A673 (cell line): ENCODE data around the gene ARHGAP6. TPM values are rescaled to one million over a fixed set of nuclear protein-coding genes. Genes with fewer than 3 reads are reported as not detected.

Experiments
- BruUV-seq: library from RNA; stranded (reverse); fragments of 400-500 nt; replicated peaks from 2 replicates; lab custom pipeline; 2021; lab: Mats Ljungman, UMichigan
- CTCF ChIA-PET: fragments of 300-600 bp; sonication (Branson Sonifier 250); formaldehyde crosslinking; loops from one replicate; lab custom pipeline; 2022; ENCODE audit warnings: antibody characterized with exemption; lab: Charles Lee
- POLR2A ChIA-PET: fragments of 300-600 bp; sonication (Branson Sonifier 250); formaldehyde crosslinking; loops from one replicate; lab custom pipeline; 2022; ENCODE audit warnings: antibody characterized with exemption; ENCODE audit not compliant: low non-redundant PET; lab: Charles Lee
- DNase-seq: peaks from one replicate; pipeline ENCODE4 v3.0.0-alpha.2; 2015; ENCODE audit warnings: low spot score
- H3K27ac ChIP-seq: fragments of 200-600 bp; sonication (generic); 2 replicates; pipeline ENCODE4 v1.5.1; 2016; ENCODE audit warnings: mixed run types, low read depth, mild to moderate bottlenecking, mixed read lengths, antibody characterized with exemption, low read length; ENCODE audit not compliant: poor library complexity, severe bottlenecking
- H3K27me3 ChIP-seq: fragments of 200-600 bp; sonication (generic); replicated peaks from 2 replicates; pipeline ENCODE4 v1.6.1; 2017; ENCODE audit warnings: mixed run types, low read depth, mild to moderate bottlenecking, mixed read lengths, antibody characterized with exemption, low read length; ENCODE audit not compliant: insufficient read depth, poor library complexity
- H3K36me3 ChIP-seq: fragments of 200-600 bp; sonication (generic); 2 replicates; pipeline ENCODE4 v1.6.1; 2016; ENCODE audit warnings: mixed run types, mild to moderate bottlenecking, mixed read lengths, antibody characterized with exemption, low read length; ENCODE audit not compliant: insufficient read depth, poor library complexity, severe bottlenecking
- H3K4me1 ChIP-seq: fragments of 200-600 bp; sonication (generic); 2 replicates; pipeline ENCODE4 v1.6.1; 2017; ENCODE audit warnings: mixed run types, mild to moderate bottlenecking, mixed read lengths, antibody characterized with exemption, low read length; ENCODE audit not compliant: insufficient read depth, poor library complexity, severe bottlenecking
- H3K4me3 ChIP-seq: fragments of 200-600 bp; sonication (generic); 2 replicates; pipeline ENCODE4 v1.5.1; 2016; ENCODE audit warnings: low read depth, mixed run types, mild to moderate bottlenecking, mixed read lengths, low read length; ENCODE audit not compliant: poor library complexity, severe bottlenecking
- H3K9me3 ChIP-seq: fragments of 200-600 bp; sonication (generic); 2 replicates; pipeline ENCODE4 v1.6.1; 2016; ENCODE audit warnings: mixed run types, low read depth, mild to moderate bottlenecking, mixed read lengths, antibody characterized with exemption, low read length; ENCODE audit not compliant: poor library complexity, severe bottlenecking
- EZH2 ChIP-seq: fragments of 200-600 bp; sonication (generic); IDR thresholded peaks from 2 replicates; pipeline ENCODE4 v1.6.1; 2017; ENCODE audit warnings: borderline replicate concordance, low read depth, mild to moderate bottlenecking, mixed read lengths, antibody characterized with exemption, low read length; ENCODE audit not compliant: poor library complexity, severe bottlenecking
- intact Hi-C: fragments of 100-400 bp; cut with micrococcal nuclease; formaldehyde crosslinking; loops from one replicate; pipeline ENCODE4 v1.10.0; 2022; ENCODE audit not compliant: unreplicated experiment
- total RNA-seq: library from RNA; stranded (reverse); gene quantifications from 2 replicates; pipeline ENCODE4 v1.2.3, GENCODE V29; 2021
- TF ChIP-seq, protein P1 (sequence below): fragments of 300-800, 200-600 bp; sonication (generic); conservative IDR thresholded peaks from 2 replicates; pipeline ENCODE4 v1.5.1; 2017; ENCODE audit warnings: low read depth, mild to moderate bottlenecking, antibody characterized with exemption, low read length, moderate library complexity, mixed read lengths

The ARHGAP6 gene
- total RNA-seq, 1 experiment from 2014 or later = not detected

DNA sequence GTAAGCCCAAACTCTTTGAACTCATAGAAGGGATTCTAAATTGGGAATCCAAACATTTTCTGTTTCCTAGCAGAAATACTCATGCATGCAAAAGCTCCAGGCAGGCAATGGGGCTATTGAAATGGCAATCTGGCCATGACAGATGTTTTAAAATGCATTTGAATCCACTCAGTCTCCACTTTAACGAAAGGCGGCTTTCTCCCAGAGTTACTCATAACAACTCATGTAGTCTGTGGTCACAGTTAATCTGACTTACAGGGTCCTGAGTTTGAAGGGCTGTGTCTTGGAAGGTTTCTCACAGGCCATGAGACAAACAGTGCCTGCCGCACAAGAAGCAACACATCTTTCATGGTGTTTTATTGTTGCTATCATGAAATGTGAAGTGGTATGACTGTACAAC lies 186.8 kb downstream of the ARHGAP6 start:
- TF ChIP-seq, protein P1, sequence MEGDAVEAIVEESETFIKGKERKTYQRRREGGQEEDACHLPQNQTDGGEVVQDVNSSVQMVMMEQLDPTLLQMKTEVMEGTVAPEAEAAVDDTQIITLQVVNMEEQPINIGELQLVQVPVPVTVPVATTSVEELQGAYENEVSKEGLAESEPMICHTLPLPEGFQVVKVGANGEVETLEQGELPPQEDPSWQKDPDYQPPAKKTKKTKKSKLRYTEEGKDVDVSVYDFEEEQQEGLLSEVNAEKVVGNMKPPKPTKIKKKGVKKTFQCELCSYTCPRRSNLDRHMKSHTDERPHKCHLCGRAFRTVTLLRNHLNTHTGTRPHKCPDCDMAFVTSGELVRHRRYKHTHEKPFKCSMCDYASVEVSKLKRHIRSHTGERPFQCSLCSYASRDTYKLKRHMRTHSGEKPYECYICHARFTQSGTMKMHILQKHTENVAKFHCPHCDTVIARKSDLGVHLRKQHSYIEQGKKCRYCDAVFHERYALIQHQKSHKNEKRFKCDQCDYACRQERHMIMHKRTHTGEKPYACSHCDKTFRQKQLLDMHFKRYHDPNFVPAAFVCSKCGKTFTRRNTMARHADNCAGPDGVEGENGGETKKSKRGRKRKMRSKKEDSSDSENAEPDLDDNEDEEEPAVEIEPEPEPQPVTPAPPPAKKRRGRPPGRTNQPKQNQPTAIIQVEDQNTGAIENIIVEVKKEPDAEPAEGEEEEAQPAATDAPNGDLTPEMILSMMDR = no peak
- no peak for TF ChIP-seq EZH2
- no TSS peak for BruUV-seq
- CTCF ChIA-PET = no interaction called here
- Histone ChIP-seq H3K4me1 (no peaks in the 10 kb centered on the region), H3K27me3 (peaks cover 17% of the 10 kb centered on the region), H3K4me3 (no peak overlapping the region), H3K36me3 (no peaks in the 10 kb centered on the region), H3K27ac (no peak overlapping the region), H3K9me3 (no peaks in the 10 kb centered on the region)
- DNase-seq = no peak
- intact Hi-C loops = no loop called here
- POLR2A ChIA-PET = interaction anchor here (0.6 kb wide), 1 partner anchor 1521 kb away, joined by 3 read pairs; no protein-coding TSS in a partner anchor

GRCh38 chrX:11478026-11478425 lies 187.7 kb downstream of the ARHGAP6 start:
- Histone ChIP-seq H3K27me3 (peaks cover 13% of the 10 kb centered on the region), H3K27ac (no peak overlapping the region), H3K9me3 (no peaks in the 10 kb centered on the region), H3K36me3 (no peaks in the 10 kb centered on the region), H3K4me3 (no peak overlapping the region), H3K4me1 (no peaks in the 10 kb centered on the region)
- ChIA-PET POLR2A (no interaction called here), CTCF (no interaction called here)
- intact Hi-C loops = no loop called here
- no peak for DNase-seq
- no TSS peak for BruUV-seq
- TF ChIP-seq EZH2 = no peak
- TF ChIP-seq, protein P1 = no peak

DNA sequence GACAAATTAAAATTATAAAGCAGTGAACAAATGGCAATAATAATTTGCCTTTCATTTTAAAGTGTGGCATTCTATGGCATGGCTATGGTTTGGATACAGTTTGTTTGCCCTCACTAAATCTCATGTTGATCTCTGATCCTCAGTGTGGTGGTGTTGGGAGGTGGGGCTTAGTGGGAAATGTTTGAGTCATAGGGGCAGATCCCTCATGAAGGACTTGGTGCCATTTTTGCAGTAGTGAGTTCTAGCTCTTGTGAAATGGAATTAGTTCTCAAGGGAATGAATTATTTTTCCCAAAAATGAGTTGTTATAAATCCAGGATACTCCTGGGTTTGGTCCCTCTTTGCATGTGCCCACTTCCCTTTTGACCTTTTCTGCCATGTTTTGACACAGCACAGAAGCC lies 191.1 kb downstream of the ARHGAP6 start:
- CTCF ChIA-PET = no interaction called here
- no TSS peak for BruUV-seq

More for the DNA sequence above, 191.1 kb downstream of the ARHGAP6 start:
- POLR2A ChIA-PET = no interaction called here
- Histone ChIP-seq H3K4me3 (no peak overlapping the region), H3K27me3 (peaks cover 10% of the 10 kb centered on the region), H3K27ac (no peak overlapping the region), H3K36me3 (no peaks in the 10 kb centered on the region), H3K4me1 (no peaks in the 10 kb centered on the region), H3K9me3 (no peaks in the 10 kb centered on the region)
- TF ChIP-seq EZH2 = no peak
- TF ChIP-seq, protein P1 = no peak
- intact Hi-C loops = no loop called here
- no peak for DNase-seq
